SK-N-SH treated with all-trans-retinoic acid at 6 μM for 48 hours (cell line): Measurements from ENCODE around the gene UROC1.

ENCODE experiments used
- GLIS3 ChIP-seq: fragments of 250-450 bp; sonication (Bioruptor Pico); IDR thresholded peaks from 2 replicates; pipeline ENCODE4 v1.5.0; 2020; ENCODE audit warnings: mild to moderate bottlenecking, moderate library complexity
- PPARA ChIP-seq: fragments of 250-450 bp; sonication (Bioruptor Pico); IDR thresholded peaks from 2 replicates; pipeline ENCODE4 v1.5.0; 2020; ENCODE audit warnings: mild to moderate bottlenecking, borderline replicate concordance
- ZNF70 ChIP-seq: fragments of 450-650 bp; formaldehyde crosslinking; IDR thresholded peaks from 2 replicates; pipeline ENCODE4 v1.5.0; 2020; ENCODE audit warnings: mild to moderate bottlenecking, moderate library complexity

GRCh38 chr3:126433496-126434263 lies 83.9 kb downstream of the UROC1 start:
- TF ChIP-seq ZNF70 (CRISPR knock-in tag) (no peak), PPARA (CRISPR knock-in tag) (no peak), GLIS3 (CRISPR knock-in tag) (no peak)
